ENCODE data around the gene CYP46A1. TPM values are rescaled to one million over a fixed set of nuclear protein-coding genes. Genes with fewer than 3 reads are reported as not detected.
A peak's percentile ranks its signal among the peaks of the same experiment; 100 is the strongest.

CYP46A1 gene
- total and polyA plus RNA-seq, 8 donors: 1.0 to 5.2 (median 1.8) TPM

DNA sequence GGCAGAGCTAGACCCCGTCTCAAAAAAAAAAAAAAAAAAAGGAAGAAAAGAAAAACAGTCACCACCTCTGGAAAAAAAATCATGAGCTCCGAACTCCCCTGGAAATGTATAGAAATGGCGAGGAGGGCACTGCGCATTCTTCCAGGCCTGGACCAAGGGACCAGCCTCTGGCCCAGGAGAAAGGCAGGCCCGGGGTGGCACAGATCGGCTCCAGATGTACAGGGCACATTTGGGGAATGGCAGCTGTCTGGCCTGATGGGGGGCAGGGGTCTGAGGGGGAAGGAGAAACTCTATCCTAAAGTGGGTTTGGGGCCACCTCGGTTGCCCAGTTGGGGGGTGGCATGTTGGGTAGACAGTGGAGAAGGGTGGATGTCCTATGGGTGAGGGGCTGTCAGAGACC is 63.1 kb downstream of the CYP46A1 start:
- Histone ChIP-seq H3K9me3 (no peaks in the 10 kb centered on the region), H3K27me3 (no peaks in the 10 kb centered on the region), H3K27ac (no peak overlapping the region), H3K4me1 (peaks cover 0 to 7% (median 0%) of the 10 kb centered on the region in 3 donors), H3K36me3 (no peaks in the 10 kb centered on the region), H3K4me3 (no peak overlapping the region)
- FAIRE-seq: no peak
- no peak for DNase-seq
- 75 to 87% methylated on average over 6 to 7 of the region's 7 CpGs for WGBS, 2 donors
- ATAC-seq: no peak
- TF ChIP-seq CTCF (IDR thresholded peaks at IDR 0.05): no peak
- intact Hi-C loops (cut with DNase I): no loop called here

DNA sequence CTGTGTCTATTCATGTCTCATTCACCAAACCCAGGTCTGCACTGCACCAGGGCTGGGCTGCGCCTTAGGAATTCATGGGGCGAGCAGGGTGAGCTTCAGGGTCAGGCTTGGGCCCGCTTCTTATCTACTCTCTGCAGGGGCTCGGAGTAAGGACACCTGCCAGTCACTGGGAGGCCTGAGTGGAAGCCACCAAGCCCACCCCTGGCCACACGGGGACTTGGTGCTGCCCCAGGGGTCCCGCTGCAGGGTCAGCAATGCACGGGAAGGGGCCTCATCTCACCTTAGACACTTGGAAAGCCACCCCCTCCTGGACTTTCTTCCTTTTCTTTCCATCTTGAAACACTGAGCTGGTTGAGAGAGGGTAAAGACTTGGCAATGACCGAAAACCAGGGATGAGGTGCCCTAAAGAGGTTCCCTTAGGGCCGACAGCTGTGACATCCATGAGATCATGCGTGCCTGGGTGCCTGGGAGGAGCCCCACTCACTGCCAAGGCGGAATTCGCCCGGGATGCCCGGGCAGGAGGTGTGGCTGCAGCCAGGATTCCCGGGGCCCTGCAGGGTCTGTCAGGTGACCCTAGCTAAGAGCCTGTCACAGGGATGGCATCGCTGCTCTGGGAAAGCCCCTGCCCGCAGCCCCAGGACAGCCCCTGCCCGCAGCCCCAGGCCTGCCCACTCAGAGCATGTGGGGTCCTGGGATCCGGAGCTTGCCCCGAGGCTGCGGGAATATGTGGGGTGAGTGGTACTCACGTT is 63.7 kb downstream of the CYP46A1 start:
- H3K4me3 ChIP-seq: no peak overlapping the region
- no peaks in the 10 kb centered on the region for H3K36me3 ChIP-seq
- peaks cover 0 to 7% (median 0%) of the 10 kb centered on the region in 3 donors for H3K4me1 ChIP-seq
- H3K27me3 ChIP-seq: no peaks in the 10 kb centered on the region
- TF ChIP-seq CTCF (IDR thresholded peaks at IDR 0.05): no peak
- no peaks in the 10 kb centered on the region for H3K9me3 ChIP-seq
- peak in 1 of 6 donors; percentile 40 for DNase-seq
- intact Hi-C loops (cut with DNase I): no loop called here
- ATAC-seq: no peak
- WGBS, 2 donors: 81 to 88% methylated on average over 22 of the region's 22 CpGs
- H3K27ac ChIP-seq: no peak overlapping the region
- no peak for FAIRE-seq

GRCh38 chr14:99748529-99748928 is 64.4 kb downstream of the CYP46A1 start:
- peaks cover 0 to 7% (median 0%) of the 10 kb centered on the region in 3 donors for H3K4me1 ChIP-seq
- no peak overlapping the region for H3K4me3 ChIP-seq
- no peaks in the 10 kb centered on the region for H3K27me3 ChIP-seq
- ATAC-seq (no peak), FAIRE-seq (no peak), DNase-seq (no peak)
- intact Hi-C loops (cut with DNase I): no loop called here
- no peak overlapping the region for H3K27ac ChIP-seq
- H3K9me3 ChIP-seq: no peaks in the 10 kb centered on the region
- no peaks in the 10 kb centered on the region for H3K36me3 ChIP-seq
- 71 to 76% methylated on average over 9 of the region's 9 CpGs for WGBS, 2 donors
- no peak for TF ChIP-seq CTCF (IDR thresholded peaks at IDR 0.05)

- Histone ChIP-seq H3K36me3 (no peaks in the 10 kb centered on the region), H3K9me3 (no peaks in the 10 kb centered on the region), H3K27me3 (no peaks in the 10 kb centered on the region), H3K27ac (no peak overlapping the region), H3K4me1 (peaks cover 0 to 7% (median 0%) of the 10 kb centered on the region in 3 donors), H3K4me3 (no peak overlapping the region)
- intact Hi-C loops (cut with DNase I): no loop called here
- TF ChIP-seq CTCF (IDR thresholded peaks at IDR 0.05): no peak
- ATAC-seq (no peak), FAIRE-seq (no peak), DNase-seq (peak in 1 of 6 donors; percentile 23)
- WGBS, 2 donors: 74 to 83% methylated on average over 13 of the region's 13 CpGs
Observed at GRCh38 chr14:99749142-99749541, 65.0 kb downstream of the CYP46A1 start.
